Testis (tissue), 3 donors: ENCODE data around the gene ZDHHC19. TPM values are rescaled to one million over a fixed set of nuclear protein-coding genes. Genes with fewer than 3 reads are reported as not detected.
"Not testable (repeated sequence)": the region's sequence is repeated elsewhere in the genome, so short reads cannot be mapped to it uniquely, and the experiment has no call there.

Experiments used
- DNase-seq: peaks from one replicate; pipeline ENCODE4 v3.0.0-alpha.2; 2019
- H3K27ac ChIP-seq, 2 donors: fragments of 200-600 bp; sonication (generic); one replicate each; pipeline ENCODE4 v1.5.1; 2019
- H3K27me3 ChIP-seq: fragments of 200-600 bp; sonication (generic); one replicate; pipeline ENCODE4 v1.5.1; 2019
- H3K36me3 ChIP-seq: fragments of 200-600 bp; sonication (generic); one replicate; pipeline ENCODE4 v1.5.1; 2017; ENCODE audit warnings: low read depth; ENCODE audit errors: missing control alignments
- H3K4me1 ChIP-seq: fragments of 200-600 bp; sonication (generic); one replicate; pipeline ENCODE4 v1.5.1; 2019
- H3K4me3 ChIP-seq, 2 donors: fragments of 200-600 bp; sonication (generic); one replicate each; pipeline ENCODE4 v1.5.1; 2017 to 2019
- H3K9me3 ChIP-seq: fragments of 200-600 bp; sonication (generic); one replicate; pipeline ENCODE4 v1.5.1; 2017
- CTCF ChIP-seq, 3 experiments: fragments of 450-650 bp in 2 of 3; fragments of 200-600 bp in 1 of 3; sonication (generic) in 1 of 3; IDR thresholded peaks; one replicate each; pipeline ENCODE4 v1.5.1; 2016 to 2019; ENCODE audit warnings: antibody characterized with exemption in 3 of 3, mild to moderate bottlenecking in 2 of 3, moderate library complexity in 1 of 3
- POLR2A ChIP-seq: fragments of 450-650 bp; IDR thresholded peaks from one replicate; pipeline ENCODE4 v1.6.1; 2017; ENCODE audit warnings: antibody characterized with exemption, mild to moderate bottlenecking, moderate library complexity
- WGBS, 2 donors: methylation state at CpG; one replicate each; pipeline ENCODE4 v1.1.5; 2018; 5-methylcytosine and 5-hydroxymethylcytosine counted together
- intact Hi-C: fragments of 100-400 bp; cut with DNase I; formaldehyde crosslinking; loops from one replicate; pipeline ENCODE4 v1.15.1; 2023; ENCODE audit warnings: low total_unique reads
- polyA plus RNA-seq: library from polyadenylated mRNA; stranded (reverse); fragments of 350-450 nt; fragmentation: Illumina TruSeq; extraction: RNeasy Lipid Tissue Mini Kit (QIAGEN cat#74804); gene quantifications from one replicate; pipeline ENCODE4 v1.2.3, GENCODE V29; 2014; ENCODE audit warnings: low read depth, low replicate concordance; ENCODE audit not compliant: insufficient read depth
- total RNA-seq, 2 donors: library from RNA; depleted of rRNA; stranded (reverse); fragments of >200 nt; gene quantifications; one replicate each; pipeline ENCODE4 v1.2.3, GENCODE V29; 2016

Gene ZDHHC19
- total and polyA plus RNA-seq, 3 donors from 2014 or later: 12.7 to 112 (median 55.0) TPM

DNA sequence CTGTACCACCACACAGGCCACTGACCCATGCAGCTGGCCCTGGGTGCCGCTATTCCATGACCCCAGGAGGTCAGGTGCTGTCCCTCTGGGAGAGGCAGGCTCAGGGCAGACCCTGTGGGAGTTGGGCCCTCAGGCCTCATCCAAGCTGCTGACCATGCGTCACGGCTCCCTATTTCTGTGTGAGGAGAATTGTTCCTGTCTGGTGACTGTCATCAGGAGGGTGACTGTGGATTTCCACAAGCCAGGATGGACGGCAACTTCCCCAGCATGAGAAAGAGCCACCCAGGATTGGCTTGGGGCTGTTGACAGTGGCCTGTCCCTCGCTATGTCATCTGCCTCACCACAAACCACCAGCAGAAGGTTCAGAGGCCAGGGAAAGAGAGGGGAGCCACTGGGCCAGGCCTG lies 41.4 kb downstream of the ZDHHC19 start:
- intact Hi-C loops: no loop called here
- H3K9me3 ChIP-seq: no peaks in the 10 kb centered on the region
- H3K4me1 ChIP-seq: no peaks in the 10 kb centered on the region
- TF ChIP-seq POLR2A (no peak), CTCF (IDR thresholded peaks at IDR 0.05) (no peak)
- H3K36me3 ChIP-seq: no peaks in the 10 kb centered on the region
- no peaks in the 10 kb centered on the region for H3K27me3 ChIP-seq
- H3K27ac ChIP-seq: no peak overlapping the region
- 96 to 100% methylated on average over 5 of the region's 5 CpGs for WGBS, 2 donors
- DNase-seq: no peak
- H3K4me3 ChIP-seq: no peak overlapping the region

GRCh38 chr3:196168808-196169391 lies 42.3 kb downstream of the ZDHHC19 start:
- no peak for TF ChIP-seq CTCF (IDR thresholded peaks at IDR 0.05)
- no peak for TF ChIP-seq POLR2A
- DNase-seq: no peak
- intact Hi-C loops: no loop called here
- H3K4me1 ChIP-seq: peaks cover 4% of the 10 kb centered on the region
- H3K4me3 ChIP-seq: no peak overlapping the region
- no peak overlapping the region for H3K27ac ChIP-seq
- no peaks in the 10 kb centered on the region for H3K9me3 ChIP-seq
- 65 to 67% methylated on average over 6 of the region's 6 CpGs for WGBS, 2 donors
- no peaks in the 10 kb centered on the region for H3K36me3 ChIP-seq
- no peaks in the 10 kb centered on the region for H3K27me3 ChIP-seq

DNA sequence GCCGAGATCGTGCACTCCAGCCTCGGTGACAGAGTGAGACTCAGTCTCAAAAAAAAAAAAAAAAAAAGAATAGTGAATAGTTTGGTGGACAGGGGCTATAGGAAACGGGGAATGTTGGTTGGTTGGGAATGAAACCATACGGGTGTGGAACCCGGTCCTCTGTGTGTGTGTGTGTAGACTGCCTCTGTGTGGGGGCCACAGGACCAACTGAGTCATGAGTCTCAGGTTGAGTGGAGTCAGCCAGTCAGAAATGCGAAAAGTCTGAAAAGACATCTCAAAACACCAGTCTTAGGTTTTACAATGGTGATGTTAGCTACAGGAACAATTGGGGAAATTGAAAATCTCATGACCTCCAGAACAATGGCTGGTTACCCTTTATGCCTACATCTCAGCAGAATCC lies 44.5 kb downstream of the ZDHHC19 start:
- Histone ChIP-seq H3K4me1 (peaks cover 6% of the 10 kb centered on the region), H3K9me3 (no peaks in the 10 kb centered on the region), H3K4me3 (no peak overlapping the region), H3K36me3 (no peaks in the 10 kb centered on the region), H3K27ac (no peak overlapping the region), H3K27me3 (no peaks in the 10 kb centered on the region)
- TF ChIP-seq POLR2A (no peak), CTCF (IDR thresholded peaks at IDR 0.05) (no peak)
- WGBS, 2 donors: 94 to 97% methylated on average over 7 of the region's 7 CpGs
- intact Hi-C loops: no loop called here
- DNase-seq: no peak

- no peak for DNase-seq
- intact Hi-C loops: no loop called here
- Histone ChIP-seq H3K9me3 (no peaks in the 10 kb centered on the region), H3K36me3 (no peaks in the 10 kb centered on the region), H3K4me1 (peaks cover 6% of the 10 kb centered on the region), H3K4me3 (no peak overlapping the region), H3K27me3 (no peaks in the 10 kb centered on the region), H3K27ac (no peak overlapping the region)
- no peak for TF ChIP-seq POLR2A
- no peak for TF ChIP-seq CTCF (IDR thresholded peaks at IDR 0.05)
- whole genome bisulfite sequencing, 2 donors: 78 to 88% methylated on average over 6 to 7 of the region's 7 CpGs
Observed at GRCh38 chr3:196165850-196166249, 45.4 kb downstream of the ZDHHC19 start.

DNA sequence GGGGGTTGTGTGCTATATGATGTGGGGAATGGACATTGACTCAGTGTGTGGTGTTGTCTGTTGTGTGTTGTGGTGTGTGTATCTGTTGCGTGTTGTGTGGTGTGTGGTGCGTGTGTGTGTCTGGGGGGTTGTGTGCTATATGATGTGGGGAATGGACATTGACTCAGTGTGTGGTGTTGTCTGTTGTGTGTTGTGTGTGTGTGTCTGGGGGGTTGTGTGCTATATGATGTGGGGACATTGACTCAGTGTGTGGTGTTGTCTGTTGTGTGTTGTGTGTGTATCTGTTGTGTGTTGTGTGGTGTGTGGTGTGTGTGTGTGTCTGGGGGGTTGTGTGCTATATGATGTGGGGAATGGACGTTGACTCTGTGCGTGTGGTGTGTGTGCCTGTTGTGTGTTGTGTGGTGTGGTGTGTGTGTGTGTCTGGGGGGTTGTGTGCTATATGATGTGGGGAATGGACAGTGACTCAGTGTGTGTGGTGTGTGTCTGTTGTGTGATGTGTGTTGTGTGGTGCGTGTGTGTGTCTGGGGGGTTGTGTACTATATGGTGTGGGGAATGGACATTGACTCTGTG lies 46.1 kb downstream of the ZDHHC19 start:
- WGBS, 2 donors: 76 to 82% methylated on average over 4 to 5 of the region's 5 CpGs
- H3K4me3 ChIP-seq, DNase-seq, H3K4me1 ChIP-seq, H3K27me3 ChIP-seq, H3K36me3 ChIP-seq, H3K27ac ChIP-seq, H3K9me3 ChIP-seq, intact Hi-C loops: not testable (repeated sequence)
